Ascending aorta (tissue), 2 donors: Measurements from ENCODE around the gene GALNT14. TPM values are rescaled to one million over a fixed set of nuclear protein-coding genes. Genes with fewer than 3 reads are reported as not detected.

Experiments
- DNase-seq, 2 donors: peaks; one replicate each; pipeline ENCODE4 v3.0.0-alpha.2; 2019; ENCODE audit warnings: low spot score in 2 of 2
- H3K27ac ChIP-seq, 2 donors: fragments of 200-600 bp; sonication (generic); one replicate each; pipeline ENCODE4 v1.5.1; 2016 to 2017; ENCODE audit warnings: mild to moderate bottlenecking in 1 of 2
- H3K27me3 ChIP-seq: fragments of 200-600 bp; sonication (generic); one replicate; pipeline ENCODE4 v1.5.1; 2017
- H3K36me3 ChIP-seq, 2 donors: fragments of 200-600 bp; sonication (generic); one replicate each; pipeline ENCODE4 v1.5.1; 2016
- H3K4me1 ChIP-seq, 2 donors: fragments of 200-600 bp; sonication (generic); one replicate each; pipeline ENCODE4 v1.5.1; 2016 to 2017; ENCODE audit warnings: mild to moderate bottlenecking in 1 of 2
- H3K4me3 ChIP-seq, 2 donors: fragments of 200-600 bp; sonication (generic); one replicate each; pipeline ENCODE4 v1.5.1; 2016 to 2017; ENCODE audit warnings: mild to moderate bottlenecking in 1 of 2
- H3K9me3 ChIP-seq, 2 donors: fragments of 200-600 bp; sonication (generic); one replicate each; pipeline ENCODE4 v1.5.1; 2016
- intact Hi-C: fragments of 100-400 bp; cut with DNase I; formaldehyde crosslinking; loops from one replicate; pipeline ENCODE4 v1.15.1; 2023
- total RNA-seq: library from RNA; depleted of rRNA; stranded (reverse); fragments of >200 nt; gene quantifications from one replicate; pipeline ENCODE4 v1.1.0, GENCODE V29; 2016
- TF ChIP-seq, protein P1 (sequence below), 3 experiments: fragments of 200-600 bp in 2 of 3; fragments of 450-650 bp in 1 of 3; sonication (generic) in 2 of 3; IDR thresholded peaks; one replicate each; pipeline ENCODE4 v1.5.1; 2016 to 2019; ENCODE audit warnings: antibody characterized with exemption in 3 of 3, mild to moderate bottlenecking in 1 of 3, moderate library complexity in 1 of 3

GALNT14 gene
- total RNA-seq, 1 donor from 2014 or later, result not detected

DNA sequence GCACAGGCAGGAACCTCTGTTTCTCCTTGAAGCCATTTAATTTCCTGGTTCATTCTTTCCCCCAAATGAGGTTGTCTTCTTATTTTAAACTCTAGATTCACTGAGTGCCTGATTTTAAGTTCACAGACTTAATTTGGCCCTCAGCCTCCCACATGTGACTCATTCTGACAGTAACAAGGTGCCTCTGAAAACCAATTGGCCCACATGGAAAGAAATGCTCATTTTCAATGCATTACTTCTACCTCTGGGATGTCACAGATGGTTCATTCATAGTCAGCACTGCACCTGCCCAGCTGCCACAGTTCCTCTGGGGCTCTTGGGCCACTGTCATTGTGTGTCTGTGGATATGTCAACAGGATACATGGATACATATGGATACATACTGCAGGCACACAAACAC, 190.6 kb downstream of the GALNT14 start:
- Histone ChIP-seq H3K27ac (no peak overlapping the region), H3K9me3 (no peaks in the 10 kb centered on the region), H3K4me1 (no peaks in the 10 kb centered on the region), H3K4me3 (no peak overlapping the region), H3K36me3 (no peaks in the 10 kb centered on the region), H3K27me3 (no peaks in the 10 kb centered on the region)
- TF ChIP-seq, protein P1, sequence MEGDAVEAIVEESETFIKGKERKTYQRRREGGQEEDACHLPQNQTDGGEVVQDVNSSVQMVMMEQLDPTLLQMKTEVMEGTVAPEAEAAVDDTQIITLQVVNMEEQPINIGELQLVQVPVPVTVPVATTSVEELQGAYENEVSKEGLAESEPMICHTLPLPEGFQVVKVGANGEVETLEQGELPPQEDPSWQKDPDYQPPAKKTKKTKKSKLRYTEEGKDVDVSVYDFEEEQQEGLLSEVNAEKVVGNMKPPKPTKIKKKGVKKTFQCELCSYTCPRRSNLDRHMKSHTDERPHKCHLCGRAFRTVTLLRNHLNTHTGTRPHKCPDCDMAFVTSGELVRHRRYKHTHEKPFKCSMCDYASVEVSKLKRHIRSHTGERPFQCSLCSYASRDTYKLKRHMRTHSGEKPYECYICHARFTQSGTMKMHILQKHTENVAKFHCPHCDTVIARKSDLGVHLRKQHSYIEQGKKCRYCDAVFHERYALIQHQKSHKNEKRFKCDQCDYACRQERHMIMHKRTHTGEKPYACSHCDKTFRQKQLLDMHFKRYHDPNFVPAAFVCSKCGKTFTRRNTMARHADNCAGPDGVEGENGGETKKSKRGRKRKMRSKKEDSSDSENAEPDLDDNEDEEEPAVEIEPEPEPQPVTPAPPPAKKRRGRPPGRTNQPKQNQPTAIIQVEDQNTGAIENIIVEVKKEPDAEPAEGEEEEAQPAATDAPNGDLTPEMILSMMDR (IDR thresholded peaks at IDR 0.05), result no peak
- intact Hi-C loops, result no loop called here
- no peak for DNase-seq

DNA sequence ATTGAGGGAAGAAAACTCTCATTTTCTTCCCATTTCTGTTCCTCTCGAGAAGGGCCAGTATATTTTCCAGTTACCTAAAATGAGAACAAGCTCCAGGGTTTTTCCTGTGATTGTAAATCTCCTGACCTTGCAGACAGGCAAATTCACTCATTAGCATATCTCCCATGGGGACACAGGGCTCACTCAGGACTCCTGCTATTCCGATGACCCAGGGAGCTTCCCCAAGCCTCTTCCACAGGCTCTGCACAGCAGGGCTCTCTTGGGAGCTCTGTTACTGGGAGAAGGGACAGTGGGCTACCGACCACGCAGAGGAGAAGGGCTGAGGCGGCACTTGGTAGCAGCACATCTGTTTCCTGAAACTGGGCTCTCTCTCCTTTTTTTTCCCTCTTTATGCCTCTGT, 195.8 kb downstream of the GALNT14 start:
- intact Hi-C loops, result no loop called here
- Histone ChIP-seq H3K9me3 (no peaks in the 10 kb centered on the region), H3K36me3 (no peaks in the 10 kb centered on the region), H3K4me3 (no peak overlapping the region), H3K27ac (no peak overlapping the region), H3K27me3 (no peaks in the 10 kb centered on the region), H3K4me1 (no peaks in the 10 kb centered on the region)
- no peak for DNase-seq
- TF ChIP-seq, protein P1 (IDR thresholded peaks at IDR 0.05), result no peak

DNA sequence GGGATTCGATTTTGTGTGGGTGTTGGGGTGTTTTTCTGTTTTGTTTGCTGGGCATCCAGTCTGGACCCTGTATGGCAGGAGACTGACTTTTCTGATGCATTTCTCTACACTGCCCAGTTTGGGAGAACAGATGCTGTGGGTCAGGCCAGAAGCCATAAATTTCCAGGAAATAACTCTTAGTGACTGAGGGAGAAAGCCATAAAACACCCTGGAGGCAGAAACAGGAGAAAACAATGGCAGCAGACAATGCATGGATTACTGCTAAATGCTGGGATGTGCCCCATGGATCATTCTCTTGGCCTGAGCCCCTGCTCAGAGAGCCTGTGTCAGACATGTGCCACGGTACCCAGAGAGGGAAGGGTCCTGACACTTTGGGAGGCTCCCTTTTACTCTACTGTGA, 197.4 kb downstream of the GALNT14 start:
- DNase-seq, result no peak
- H3K9me3 ChIP-seq, result no peaks in the 10 kb centered on the region

DNA sequence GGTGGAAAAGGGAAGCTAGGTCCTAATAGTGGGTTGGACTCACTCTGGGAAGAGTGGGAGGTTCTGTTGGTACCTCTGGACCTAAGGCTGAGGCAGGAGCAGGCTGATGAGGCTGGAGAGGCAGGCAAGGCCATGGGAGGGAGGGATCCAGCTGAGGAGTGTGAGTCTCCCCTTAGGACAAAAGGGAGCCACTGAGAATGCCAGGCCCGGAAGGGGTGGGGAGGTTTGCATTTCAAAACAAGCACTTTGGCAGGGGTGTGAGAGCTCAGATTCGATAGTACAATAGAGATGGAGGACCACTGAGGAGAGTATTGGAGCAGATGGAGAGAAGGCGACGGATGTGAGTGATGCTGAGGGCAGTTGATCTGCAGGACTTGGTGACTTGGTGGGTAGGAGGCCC, 198.9 kb downstream of the GALNT14 start:
- H3K4me1 ChIP-seq, result no peaks in the 10 kb centered on the region
- intact Hi-C loops, result no loop called here
- H3K27me3 ChIP-seq, result no peaks in the 10 kb centered on the region
- H3K27ac ChIP-seq, result no peak overlapping the region
- no peak for DNase-seq
- no peak overlapping the region for H3K4me3 ChIP-seq
- H3K9me3 ChIP-seq, result no peaks in the 10 kb centered on the region
- TF ChIP-seq, protein P1 (IDR thresholded peaks at IDR 0.05), result no peak
- H3K36me3 ChIP-seq, result no peaks in the 10 kb centered on the region

More for the DNA sequence above, 197.4 kb downstream of the GALNT14 start:
- H3K4me3 ChIP-seq, result no peak overlapping the region
- H3K4me1 ChIP-seq, result no peaks in the 10 kb centered on the region
- no peaks in the 10 kb centered on the region for H3K36me3 ChIP-seq
- intact Hi-C loops, result no loop called here
- H3K27ac ChIP-seq, result no peak overlapping the region
- TF ChIP-seq, protein P1 (IDR thresholded peaks at IDR 0.05), result no peak
- H3K27me3 ChIP-seq, result no peaks in the 10 kb centered on the region

DNA sequence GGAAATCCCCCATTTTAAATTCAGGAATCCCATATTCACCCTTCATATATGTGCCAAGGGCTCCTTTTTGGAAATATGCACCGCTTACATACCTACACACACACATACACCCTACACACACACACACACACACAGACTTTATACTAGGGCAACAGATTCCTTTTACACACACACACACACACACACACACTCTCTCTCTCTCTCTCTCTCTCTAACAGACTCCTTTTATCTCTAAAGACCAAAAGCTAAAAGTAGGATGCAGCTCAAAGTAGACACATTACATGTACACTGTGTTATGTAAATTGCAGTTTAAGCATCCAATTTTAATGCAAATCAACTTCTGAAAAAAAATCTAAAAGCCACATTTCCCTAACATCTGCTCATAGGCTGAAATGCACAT, 200.0 kb downstream of the GALNT14 start:
- TF ChIP-seq, protein P1 (IDR thresholded peaks at IDR 0.05), result no peak
- Histone ChIP-seq H3K36me3 (no peaks in the 10 kb centered on the region), H3K27me3 (no peaks in the 10 kb centered on the region), H3K9me3 (no peaks in the 10 kb centered on the region), H3K27ac (no peak overlapping the region), H3K4me3 (no peak overlapping the region), H3K4me1 (no peaks in the 10 kb centered on the region)
- no peak for DNase-seq
- intact Hi-C loops, result no loop called here

DNA sequence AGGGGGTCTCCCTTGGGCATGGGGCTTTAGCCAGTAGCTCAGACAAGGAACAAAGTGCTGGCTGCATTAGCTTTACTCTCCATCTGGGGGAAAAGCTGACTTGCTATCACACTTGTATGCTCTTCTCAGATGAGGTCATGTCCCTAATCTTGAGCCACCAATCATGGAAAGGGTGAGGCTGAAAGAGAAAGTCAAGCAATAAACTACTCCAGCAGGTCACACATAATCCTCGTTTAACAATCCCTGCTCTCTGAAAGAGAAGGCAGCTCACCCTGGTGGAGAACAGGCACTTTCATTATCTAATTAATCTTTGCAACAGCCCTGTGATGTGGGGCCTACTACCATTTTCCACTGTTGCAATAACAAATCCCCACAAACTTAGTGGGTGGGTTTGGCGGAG, 201.3 kb downstream of the GALNT14 start:
- intact Hi-C loops, result no loop called here
- DNase-seq, result no peak
- no peak overlapping the region for H3K27ac ChIP-seq
- H3K9me3 ChIP-seq, result no peaks in the 10 kb centered on the region
- TF ChIP-seq, protein P1 (IDR thresholded peaks at IDR 0.05), result no peak
- no peak overlapping the region for H3K4me3 ChIP-seq
- no peaks in the 10 kb centered on the region for H3K27me3 ChIP-seq
- no peaks in the 10 kb centered on the region for H3K36me3 ChIP-seq
- no peaks in the 10 kb centered on the region for H3K4me1 ChIP-seq
